SU-DHL-6 (cell line): ENCODE data around the gene FOSL2.

Source experiments
- CTCF ChIP-seq: fragments of 200-600 bp; sonication (generic); IDR thresholded peaks from one replicate; pipeline ENCODE4 v1.5.1; 2017; ENCODE audit warnings: antibody characterized with exemption, mild to moderate bottlenecking, low read length, moderate library complexity; ENCODE audit not compliant: insufficient read depth, poor library complexity, severe bottlenecking
- EZH2phosphoT487 ChIP-seq: fragments of 200-600 bp; sonication (generic), shearing (Covaris generic); conservative IDR thresholded peaks from 2 replicates; pipeline ENCODE4 v1.6.1; 2018; ENCODE audit warnings: mild to moderate bottlenecking, antibody characterized with exemption, low read length, moderate library complexity, mixed read lengths

GRCh38 chr2:28364610-28365009 lies 28.0 kb upstream of the FOSL2 start:
- TF ChIP-seq CTCF (no peak), EZH2phosphoT487 (no peak)
